ENCODE results near the gene ARMCX1. TPM values are rescaled to one million over a fixed set of nuclear protein-coding genes. Genes with fewer than 3 reads are reported as not detected.
"Not testable (repeated sequence)": the region's sequence is repeated elsewhere in the genome, so short reads cannot be mapped to it uniquely, and the experiment has no call there.

Gene ARMCX1
- total RNA-seq, 1 donor from 2014 or later, result 32.7 TPM

DNA sequence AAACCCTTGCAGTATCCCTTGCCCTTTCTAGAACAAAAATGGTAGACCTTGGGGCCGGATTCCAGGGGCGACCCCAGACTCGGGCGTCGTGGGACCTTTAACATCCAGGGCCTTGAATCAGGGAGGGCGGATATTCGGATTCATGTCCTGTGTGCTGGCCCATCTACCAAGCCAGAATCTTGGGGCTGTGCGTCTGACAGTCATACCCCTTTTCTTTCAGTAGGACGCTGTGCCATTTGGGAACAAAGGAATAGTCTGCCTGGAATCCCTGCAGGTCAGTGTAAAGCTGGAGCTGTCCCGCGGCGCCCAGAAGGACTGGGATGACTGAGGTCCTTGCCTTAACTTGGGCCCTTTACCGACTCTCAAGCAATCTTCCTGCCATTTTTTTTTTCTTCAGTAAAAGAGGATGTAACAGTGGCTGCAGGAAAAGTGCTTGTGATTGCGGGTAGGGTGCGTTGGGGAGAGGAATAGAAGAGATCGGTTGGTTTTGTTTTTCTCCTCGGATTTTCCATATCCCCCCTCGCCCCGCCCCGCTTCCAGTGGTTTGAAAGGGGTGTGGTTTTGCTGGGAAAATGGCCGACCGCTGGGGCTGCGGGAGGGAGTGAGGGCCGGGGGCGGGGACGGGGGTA, 518 bp downstream of the ARMCX1 start:
- Histone ChIP-seq H3K27ac (replicated peaks) (peak overlapping the region; percentile 87), H3K36me3 (peaks cover 7% of the 10 kb centered on the region), H3K4me3 (peak overlapping the region; percentile 74), H3K27me3 (ENCODE audit: low read depth) (no peaks in the 10 kb centered on the region), H3K9me3 (replicated peaks) (no peaks in the 10 kb centered on the region), H3K4me1 (peaks cover 5% of the 10 kb centered on the region)
- peak; percentile 54 for DNase-seq
- intact Hi-C loops (cut with micrococcal nuclease), result no loop called here
- TF ChIP-seq, protein P1, sequence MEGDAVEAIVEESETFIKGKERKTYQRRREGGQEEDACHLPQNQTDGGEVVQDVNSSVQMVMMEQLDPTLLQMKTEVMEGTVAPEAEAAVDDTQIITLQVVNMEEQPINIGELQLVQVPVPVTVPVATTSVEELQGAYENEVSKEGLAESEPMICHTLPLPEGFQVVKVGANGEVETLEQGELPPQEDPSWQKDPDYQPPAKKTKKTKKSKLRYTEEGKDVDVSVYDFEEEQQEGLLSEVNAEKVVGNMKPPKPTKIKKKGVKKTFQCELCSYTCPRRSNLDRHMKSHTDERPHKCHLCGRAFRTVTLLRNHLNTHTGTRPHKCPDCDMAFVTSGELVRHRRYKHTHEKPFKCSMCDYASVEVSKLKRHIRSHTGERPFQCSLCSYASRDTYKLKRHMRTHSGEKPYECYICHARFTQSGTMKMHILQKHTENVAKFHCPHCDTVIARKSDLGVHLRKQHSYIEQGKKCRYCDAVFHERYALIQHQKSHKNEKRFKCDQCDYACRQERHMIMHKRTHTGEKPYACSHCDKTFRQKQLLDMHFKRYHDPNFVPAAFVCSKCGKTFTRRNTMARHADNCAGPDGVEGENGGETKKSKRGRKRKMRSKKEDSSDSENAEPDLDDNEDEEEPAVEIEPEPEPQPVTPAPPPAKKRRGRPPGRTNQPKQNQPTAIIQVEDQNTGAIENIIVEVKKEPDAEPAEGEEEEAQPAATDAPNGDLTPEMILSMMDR (IDR thresholded peaks at IDR 0.05; ENCODE audit: borderline replicate concordance), result no peak

DNA sequence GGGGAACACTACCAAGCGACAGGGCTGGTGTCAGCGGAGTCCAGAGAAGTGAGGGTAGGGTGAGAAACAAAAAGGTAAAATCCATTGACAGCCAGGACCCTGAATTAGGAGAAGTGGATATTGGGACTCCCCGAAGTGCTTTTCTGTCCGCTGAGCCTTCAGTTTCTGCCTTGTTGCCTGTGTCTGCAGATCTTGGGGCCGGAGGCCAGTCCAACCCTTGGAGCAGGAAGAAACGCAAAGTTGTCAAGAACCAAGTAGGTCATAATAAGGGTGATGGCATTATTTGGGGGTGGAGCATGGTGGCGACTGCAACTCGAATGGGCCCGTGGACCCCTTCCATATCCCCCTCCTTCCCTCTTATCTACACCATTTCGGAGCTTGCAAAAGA, 1.0 kb downstream of the ARMCX1 start:
- intact Hi-C loops (cut with micrococcal nuclease), result no loop called here
- peak overlapping the region; percentile 74 for H3K4me3 ChIP-seq
- no peak for DNase-seq
- peaks cover 5% of the 10 kb centered on the region for H3K4me1 ChIP-seq
- TF ChIP-seq, protein P1 (IDR thresholded peaks at IDR 0.05; ENCODE audit: borderline replicate concordance), result no peak
- no peaks in the 10 kb centered on the region for H3K27me3 ChIP-seq (ENCODE audit: low read depth)
- H3K27ac ChIP-seq (replicated peaks), result peak overlapping the region; percentile 87
- no peaks in the 10 kb centered on the region for H3K9me3 ChIP-seq (replicated peaks)
- H3K36me3 ChIP-seq, result peaks cover 7% of the 10 kb centered on the region

DNA sequence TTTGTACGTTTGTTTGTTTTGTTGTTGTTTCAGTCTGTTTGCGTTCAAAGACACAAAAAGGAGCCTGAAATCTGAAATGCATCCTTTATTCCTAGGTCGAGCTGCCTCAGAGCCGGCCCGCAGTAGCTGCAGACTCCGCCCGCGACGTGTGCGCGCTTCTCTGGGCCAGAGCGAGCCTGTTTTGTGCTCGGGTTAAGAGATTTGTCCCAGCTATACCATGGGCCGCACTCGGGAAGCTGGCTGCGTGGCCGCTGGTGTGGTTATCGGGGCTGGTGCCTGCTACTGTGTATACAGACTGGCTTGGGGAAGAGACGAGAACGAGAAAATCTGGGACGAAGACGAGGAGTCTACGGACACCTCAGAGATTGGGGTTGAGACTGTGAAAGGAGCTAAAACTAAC, 2.4 kb downstream of the ARMCX1 start:
- no peaks in the 10 kb centered on the region for H3K27me3 ChIP-seq (ENCODE audit: low read depth)
- no peaks in the 10 kb centered on the region for H3K9me3 ChIP-seq (replicated peaks)
- H3K4me3 ChIP-seq, result no peak overlapping the region
- TF ChIP-seq, protein P1 (IDR thresholded peaks at IDR 0.05; ENCODE audit: borderline replicate concordance), result no peak
- intact Hi-C loops (cut with micrococcal nuclease), result no loop called here
- H3K36me3 ChIP-seq, result peaks cover 7% of the 10 kb centered on the region
- no peak overlapping the region for H3K27ac ChIP-seq (replicated peaks)
- DNase-seq, result no peak
- peaks cover 5% of the 10 kb centered on the region for H3K4me1 ChIP-seq

DNA sequence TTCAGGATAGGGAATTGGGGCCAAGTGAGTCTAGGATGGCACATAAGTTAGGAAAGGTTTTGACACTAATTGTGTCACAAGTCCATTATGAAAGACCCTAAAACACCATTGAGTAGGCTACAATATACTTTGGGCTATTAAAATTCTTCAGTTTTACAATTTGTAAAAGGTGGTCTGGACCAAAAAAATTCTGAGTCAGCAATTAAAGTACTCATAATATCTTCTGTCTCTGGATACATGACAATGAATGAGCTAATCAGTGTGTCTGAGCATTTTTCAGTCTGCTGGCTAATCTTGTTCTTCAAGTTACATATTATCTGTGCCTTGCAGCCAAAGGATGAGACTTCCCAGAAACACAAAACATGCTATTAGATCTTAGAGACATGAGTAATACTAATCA, 14.3 kb downstream of the ARMCX1 start:
- TF ChIP-seq, protein P1 (IDR thresholded peaks at IDR 0.05; ENCODE audit: borderline replicate concordance), result no peak

DNA sequence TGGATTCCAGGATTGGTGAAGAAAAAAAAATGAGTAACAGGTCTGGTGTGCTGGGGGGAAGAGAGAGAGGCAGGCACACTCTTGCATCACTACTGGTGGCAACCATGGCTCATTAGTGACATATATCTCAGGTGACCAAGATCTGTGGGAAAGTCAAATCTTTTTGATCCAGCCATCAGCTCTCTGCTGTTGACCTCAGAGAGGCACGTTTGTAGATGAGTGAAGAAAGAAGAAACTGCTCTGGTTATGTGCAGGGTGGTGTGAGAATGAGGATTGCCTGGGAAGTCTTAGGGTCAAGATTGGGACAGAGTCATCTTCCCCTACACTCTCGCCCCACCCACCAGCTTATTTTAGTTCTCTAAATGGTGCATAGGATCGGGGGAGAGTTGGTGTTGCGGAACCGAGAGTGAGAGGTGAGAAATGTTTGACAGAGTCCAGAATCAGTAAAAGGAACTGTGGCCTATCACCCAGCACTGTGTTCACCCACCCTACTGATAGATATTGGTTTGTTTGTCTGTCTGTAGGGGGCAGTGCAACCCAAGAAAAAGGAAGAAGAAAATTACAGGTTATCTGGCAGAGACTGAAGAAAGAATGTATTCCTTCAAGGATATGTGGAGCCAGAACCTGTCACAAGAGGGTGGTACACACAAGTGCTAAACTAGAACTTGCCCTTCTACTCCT, 45.5 kb downstream of the ARMCX1 start:
- Histone ChIP-seq H3K9me3 (replicated peaks) (no peaks in the 10 kb centered on the region), H3K27ac (replicated peaks) (no peak overlapping the region), H3K27me3 (ENCODE audit: low read depth) (peaks cover 16% of the 10 kb centered on the region), H3K4me3 (no peak overlapping the region), H3K36me3 (no peaks in the 10 kb centered on the region), H3K4me1 (no peaks in the 10 kb centered on the region)
- TF ChIP-seq, protein P1 (IDR thresholded peaks at IDR 0.05; ENCODE audit: borderline replicate concordance), result peak; percentile 64
- no peak for DNase-seq
- intact Hi-C loops (cut with micrococcal nuclease), result loop anchor here (5.0 kb wide), 1 partner anchor 201 kb away; no protein-coding TSS in a partner anchor

More for the DNA sequence above, 14.3 kb downstream of the ARMCX1 start:
- Histone ChIP-seq H3K4me3 (no peak overlapping the region), H3K36me3 (no peaks in the 10 kb centered on the region), H3K27ac (replicated peaks) (no peak overlapping the region), H3K27me3 (ENCODE audit: low read depth) (no peaks in the 10 kb centered on the region), H3K9me3 (replicated peaks) (no peaks in the 10 kb centered on the region), H3K4me1 (no peaks in the 10 kb centered on the region)
- intact Hi-C loops (cut with micrococcal nuclease), result no loop called here
- no peak for DNase-seq

DNA sequence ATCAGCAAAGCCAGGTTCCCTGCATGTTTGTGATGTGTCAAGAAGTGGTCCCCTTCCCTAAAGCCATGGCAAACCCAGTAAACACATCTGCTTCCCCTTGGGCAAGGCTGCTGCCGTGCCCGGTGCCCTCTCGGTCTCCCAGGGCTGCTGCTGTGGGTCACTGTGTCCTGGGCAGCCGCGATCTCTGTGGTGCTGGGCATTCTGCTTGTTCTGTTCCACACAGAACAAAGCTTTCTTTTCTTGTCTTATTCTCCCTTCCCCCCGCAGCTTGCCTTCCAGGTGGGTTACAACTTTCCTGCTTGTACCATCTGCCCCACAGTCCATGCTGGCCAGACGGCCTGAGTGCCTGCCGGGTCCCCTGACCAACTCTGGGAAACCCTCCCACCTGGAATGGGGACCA, 49.2 kb downstream of the ARMCX1 start:
- H3K27ac ChIP-seq (replicated peaks); H3K4me3 ChIP-seq; H3K27me3 ChIP-seq (ENCODE audit: low read depth); H3K4me1 ChIP-seq; DNase-seq; H3K36me3 ChIP-seq; H3K9me3 ChIP-seq (replicated peaks): not testable (repeated sequence)
- intact Hi-C loops (cut with micrococcal nuclease), result loop anchor here (5.0 kb wide), 1 partner anchor 198 kb away; no protein-coding TSS in a partner anchor

Data from left ventricle myocardium inferior (tissue), 1 donor.